AG04450 (cell line): ENCODE measurements around the gene H3-3A. TPM values are rescaled to one million over a fixed set of nuclear protein-coding genes. Genes with fewer than 3 reads are reported as not detected.

Source experiments
- CTCF ChIA-PET: fragments of 300-600, 350-600 bp; formaldehyde crosslinking; extraction: SDS; loops from one replicate; lab custom pipeline; 2022; ENCODE audit warnings: antibody characterized with exemption, inconsistent platforms; lab: Charles Lee
- POLR2A ChIA-PET: fragments of 350-600 bp; formaldehyde crosslinking; extraction: SDS; loops from one replicate; lab custom pipeline; 2021; ENCODE audit warnings: antibody characterized with exemption, inconsistent platforms; lab: Yijun Ruan, JAX
- DNase-seq: peaks from one replicate; pipeline ENCODE4 v3.0.0-alpha.2; 2011; ENCODE audit warnings: low read depth, low spot score
- H3K27ac ChIP-seq: one replicate; pipeline ENCODE4 v1.5.1; 2012; ENCODE audit warnings: low read depth, low read length, control low read depth
- H3K27me3 ChIP-seq: one replicate; pipeline ENCODE4 v1.6.0; 2012; ENCODE audit warnings: low read length; ENCODE audit not compliant: control insufficient read depth, insufficient read depth
- H3K4me3 ChIP-seq: 2 replicates; pipeline ENCODE4 v1.5.1; 2011; ENCODE audit warnings: mild to moderate bottlenecking, low read depth, low read length, control low read depth
- H3K9me3 ChIP-seq: 2 replicates; pipeline ENCODE4 v1.5.1; 2012; ENCODE audit warnings: low read length; ENCODE audit not compliant: control insufficient read depth, insufficient read depth
- CTCF ChIP-seq: IDR thresholded peaks from 2 replicates; pipeline ENCODE4 v1.5.1; 2011; ENCODE audit warnings: low read depth, low read length, control low read depth, inconsistent platforms
- polyA plus RNA-seq: library from polyadenylated mRNA; depleted of rRNA; stranded (reverse); fragments of >200 nt; gene quantifications from 2 replicates; pipeline ENCODE4 v1.2.3, GENCODE V29; 2011

The H3-3A gene
- polyA plus RNA-seq, 1 experiment: 330 TPM

DNA sequence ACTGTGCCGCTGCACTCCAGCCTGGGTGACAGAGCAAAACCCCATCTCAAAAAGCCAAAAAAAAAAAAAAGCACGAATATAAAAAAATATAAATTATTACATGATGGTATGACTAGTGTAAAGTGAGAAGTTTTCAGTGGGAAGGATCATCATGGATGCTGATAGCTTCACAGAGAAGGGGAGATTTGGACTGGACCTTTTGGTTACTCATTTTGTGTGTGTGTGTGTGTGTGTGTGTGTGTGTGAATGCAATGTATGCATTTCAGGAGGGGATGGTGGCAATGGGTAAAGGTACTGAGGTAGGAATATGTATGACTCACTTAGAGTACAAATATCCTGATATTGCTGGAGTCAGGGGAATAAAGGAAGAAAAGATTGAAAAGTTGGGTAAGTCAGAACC lies 40.7 kb upstream of the H3-3A start:
- ChIA-PET CTCF (no interaction called here), POLR2A (interaction anchor here (0.7 kb wide), 1 partner anchor 24 kb away, joined by 3 read pairs; no protein-coding TSS in a partner anchor)
- no peak overlapping the region for H3K4me3 ChIP-seq
- peaks cover 4% of the 10 kb centered on the region for H3K27me3 ChIP-seq
- no peak overlapping the region for H3K27ac ChIP-seq
- H3K9me3 ChIP-seq: no peaks in the 10 kb centered on the region
- no peak for TF ChIP-seq CTCF
- DNase-seq: no peak

- Histone ChIP-seq H3K27me3 (peaks cover 6% of the 10 kb centered on the region), H3K4me3 (no peak overlapping the region), H3K9me3 (no peaks in the 10 kb centered on the region), H3K27ac (no peak overlapping the region)
- TF ChIP-seq CTCF: no peak
- CTCF ChIA-PET: interaction anchor here (1.2 kb wide), 1 partner anchor 41 kb away, joined by 8 read pairs; no protein-coding TSS in a partner anchor
- POLR2A ChIA-PET: no interaction called here
- no peak for DNase-seq
Measured at GRCh38 chr1:226023735-226024134, 38.8 kb upstream of the H3-3A start.

GRCh38 chr1:226026833-226027232 lies 35.7 kb upstream of the H3-3A start:
- TF ChIP-seq CTCF: no peak
- peaks cover 6% of the 10 kb centered on the region for H3K27me3 ChIP-seq
- H3K9me3 ChIP-seq: no peaks in the 10 kb centered on the region
- ChIA-PET POLR2A (no interaction called here), CTCF (interaction anchor here (0.9 kb wide), 1 partner anchor 18 kb away, joined by 3 read pairs; no protein-coding TSS in a partner anchor)
- no peak for DNase-seq
- no peak overlapping the region for H3K27ac ChIP-seq
- no peak overlapping the region for H3K4me3 ChIP-seq

DNA sequence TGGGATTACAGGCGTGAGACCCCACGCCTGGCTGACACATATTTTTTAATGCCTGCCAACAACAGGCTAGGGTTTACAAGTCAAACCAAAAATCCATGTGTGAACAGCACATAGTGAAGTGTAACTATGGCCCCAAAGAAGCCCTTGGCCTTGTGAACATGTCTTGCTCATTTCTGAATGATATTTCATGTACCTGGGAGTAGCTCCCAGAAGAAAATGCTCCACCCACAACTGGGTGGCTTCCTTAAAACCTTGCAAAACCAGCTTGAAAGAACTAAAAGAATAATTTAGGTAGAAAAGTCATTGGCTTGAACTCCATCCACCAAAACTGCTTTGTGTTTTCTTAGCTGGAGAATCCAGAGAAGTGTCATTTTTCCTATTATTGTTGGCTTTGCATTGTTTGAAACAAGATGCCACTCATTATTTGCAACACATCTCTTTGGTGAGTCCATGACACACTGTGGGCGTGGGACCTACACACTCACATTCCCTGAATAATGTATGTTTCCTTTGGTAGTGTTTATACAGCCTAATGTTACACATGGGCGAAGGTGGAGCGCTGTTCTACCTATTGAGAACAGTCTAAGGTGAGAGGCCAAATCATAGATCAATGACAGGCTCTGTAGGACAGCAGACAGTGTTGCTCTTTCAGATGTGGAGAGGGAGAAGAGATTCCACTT lies 34.8 kb upstream of the H3-3A start:
- peaks cover 7% of the 10 kb centered on the region for H3K27me3 ChIP-seq
- DNase-seq: no peak
- TF ChIP-seq CTCF: no peak
- H3K9me3 ChIP-seq: no peaks in the 10 kb centered on the region
- H3K4me3 ChIP-seq: no peak overlapping the region
- H3K27ac ChIP-seq: no peak overlapping the region
- ChIA-PET POLR2A (no interaction called here), CTCF (no interaction called here)

DNA sequence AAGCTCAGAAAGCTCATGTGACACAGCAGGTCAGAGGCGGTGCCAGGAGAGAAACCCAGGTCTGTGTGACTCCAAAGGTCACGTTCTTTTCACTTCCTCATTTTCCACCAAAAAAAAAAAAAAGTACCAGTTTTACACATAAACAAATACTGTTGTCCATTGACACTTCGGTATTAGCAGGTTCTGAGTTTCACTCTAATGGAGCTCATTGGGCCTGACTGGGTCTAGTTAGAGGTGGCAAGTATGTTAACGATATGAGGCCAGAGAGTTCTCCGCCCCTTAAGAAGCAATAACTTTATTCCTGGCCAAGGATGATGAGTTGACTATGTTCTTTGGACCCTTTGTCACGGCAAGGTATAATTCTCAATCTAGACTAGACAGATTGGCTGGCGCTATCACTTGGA lies 33.4 kb upstream of the H3-3A start:
- TF ChIP-seq CTCF: no peak
- H3K9me3 ChIP-seq: no peaks in the 10 kb centered on the region
- CTCF ChIA-PET: no interaction called here
- POLR2A ChIA-PET: interaction anchor here (1.1 kb wide), 1 partner anchor 33 kb away, joined by 3 read pairs; no protein-coding TSS in a partner anchor
- H3K27me3 ChIP-seq: peaks cover 7% of the 10 kb centered on the region
- no peak for DNase-seq
- no peak overlapping the region for H3K27ac ChIP-seq
- H3K4me3 ChIP-seq: no peak overlapping the region
